NCI-H146 (cell line): ENCODE measurements around the gene CHRFAM7A.
"Not testable (repeated sequence)": the region's sequence is repeated elsewhere in the genome, so short reads cannot be mapped to it uniquely, and the experiment has no call there.

Experiments
- DNase-seq: peaks from one replicate; lab custom pipeline; 2025; lab: John Stamatoyannopoulos, UW

CHRFAM7A gene

DNA sequence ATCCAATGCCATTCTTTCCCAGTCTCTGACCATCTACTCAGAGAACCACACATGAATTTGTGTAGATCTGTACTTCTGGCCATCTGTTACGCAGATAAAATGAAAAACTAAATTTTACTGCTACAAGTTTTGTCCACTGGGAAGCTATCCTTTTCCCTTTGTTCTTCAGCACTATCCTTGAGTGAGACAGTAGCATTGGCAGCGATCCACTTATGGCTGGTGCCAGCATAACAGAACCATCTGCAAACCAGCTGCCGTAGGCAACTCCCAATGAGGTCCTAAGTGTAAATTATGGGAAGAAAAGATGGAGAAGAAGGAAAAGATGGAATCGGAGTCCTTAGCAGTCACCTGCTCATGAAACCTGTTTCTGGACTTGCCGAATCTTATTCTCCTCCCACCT, 72.3 kb downstream of the CHRFAM7A start:
- DNase-seq = not testable (repeated sequence)

DNA sequence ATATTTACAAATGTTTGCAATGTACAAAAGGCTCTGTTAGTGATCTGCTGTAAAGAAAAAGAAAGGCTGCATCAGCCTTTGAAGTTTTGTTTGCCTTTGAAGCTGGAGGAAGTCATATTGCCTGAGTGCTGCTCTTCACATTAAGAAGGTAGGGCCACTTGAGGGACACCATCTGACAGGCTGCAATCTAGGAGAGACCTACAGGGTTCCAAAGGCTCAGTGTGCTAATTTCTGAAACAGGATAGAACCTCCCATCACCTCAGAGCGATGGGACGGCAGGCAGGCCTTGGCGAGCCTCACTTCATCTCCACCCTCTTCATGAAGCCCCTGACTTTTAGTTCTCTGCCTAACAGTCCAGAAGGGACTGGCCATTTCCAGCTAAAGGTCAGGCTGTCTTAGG, 77.6 kb downstream of the CHRFAM7A start:
- not testable (repeated sequence) for DNase-seq

DNA sequence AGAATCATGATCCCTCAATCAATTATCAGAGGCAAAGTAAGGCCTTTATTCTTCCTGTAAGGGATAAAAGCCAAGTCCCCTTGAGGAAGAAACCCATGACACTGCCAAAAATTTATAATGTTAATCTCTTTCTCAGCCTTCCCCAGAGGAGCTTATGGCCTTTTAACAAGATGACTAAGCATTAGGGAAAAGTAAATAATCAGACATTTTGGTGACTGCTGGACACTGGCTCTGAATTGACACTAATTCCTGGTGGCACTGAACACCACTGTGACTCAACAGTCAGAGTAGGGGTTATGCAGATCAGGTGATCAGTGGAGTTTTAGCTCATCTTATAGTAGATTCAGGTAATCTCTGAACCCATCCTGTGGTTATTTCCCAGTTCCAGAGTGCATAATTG, 82.8 kb downstream of the CHRFAM7A start:
- DNase-seq = not testable (repeated sequence)
